Mucosa of rectum (tissue), 2 donors: ENCODE results near the gene FAM241B.

Source experiments
- H3K27ac ChIP-seq, 2 donors: one replicate each; pipeline ENCODE4 v1.7.0; 2013; ENCODE audit warnings: inconsistent platforms in 2 of 2, low read depth in 2 of 2, low read length in 2 of 2
- H3K27me3 ChIP-seq, 2 donors: one replicate each; pipeline ENCODE4 v1.7.0; 2013; ENCODE audit warnings: low read length in 2 of 2; ENCODE audit not compliant: control insufficient read depth in 2 of 2, insufficient read depth in 2 of 2
- H3K36me3 ChIP-seq, 2 donors: one replicate each; pipeline ENCODE4 v1.7.0; 2013; ENCODE audit warnings: low read length in 2 of 2; ENCODE audit not compliant: control insufficient read depth in 2 of 2, insufficient read depth in 2 of 2
- H3K4me1 ChIP-seq, 2 donors: one replicate each; pipeline ENCODE4 v1.7.0; 2013; ENCODE audit warnings: low read length in 2 of 2, mild to moderate bottlenecking in 1 of 2; ENCODE audit not compliant: control insufficient read depth in 2 of 2, insufficient read depth in 2 of 2
- H3K4me3 ChIP-seq, 2 donors: one replicate each; pipeline ENCODE4 v1.7.0; 2013; ENCODE audit warnings: low read length in 2 of 2
- H3K9ac ChIP-seq, 2 donors: one replicate each; pipeline ENCODE4 v1.7.0; 2013; ENCODE audit warnings: low read length in 2 of 2, low read depth in 1 of 2, mild to moderate bottlenecking in 1 of 2
- H3K9me3 ChIP-seq, 2 donors: one replicate each; pipeline ENCODE4 v1.7.0; 2013; ENCODE audit warnings: low read length in 2 of 2; ENCODE audit not compliant: control insufficient read depth in 2 of 2
- donor health status: healthy.
- donor health status: Normal muscosa, but diverticular disease.

FAM241B gene

DNA sequence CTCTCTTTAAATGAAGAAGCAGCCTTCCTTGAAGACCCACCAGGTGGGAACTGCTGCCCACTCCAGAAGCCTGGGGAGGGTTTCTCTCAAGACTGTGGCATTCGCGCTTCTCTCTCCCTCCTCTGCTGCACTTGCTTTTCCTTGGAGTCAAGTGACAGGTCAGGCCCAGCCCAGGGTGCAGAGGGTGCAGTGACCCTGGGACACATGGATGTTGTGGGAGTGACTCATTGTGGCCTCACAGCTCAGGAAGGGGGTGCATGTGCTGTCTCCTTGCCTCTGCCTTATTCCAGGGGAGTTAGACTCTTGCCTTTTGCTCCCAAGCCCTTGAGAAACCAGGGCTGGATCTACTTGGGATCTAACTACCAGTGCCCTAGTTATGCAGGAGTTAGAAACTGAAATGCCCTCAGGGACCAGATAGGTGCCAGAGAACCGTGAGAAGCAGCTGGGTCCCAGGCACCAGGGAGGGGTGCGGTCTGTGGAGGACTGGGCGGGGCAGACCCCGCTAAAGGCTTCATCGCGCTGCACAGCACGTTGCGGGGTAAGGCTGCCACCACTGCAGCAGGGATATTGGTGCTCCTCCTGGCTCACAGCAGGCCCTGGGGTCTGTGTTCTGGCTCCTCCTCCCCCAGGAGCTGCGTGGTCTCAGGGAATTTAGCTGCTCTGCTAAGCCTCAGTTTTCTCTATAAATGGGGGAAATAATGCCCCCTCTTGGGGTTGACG, 11.4 kb downstream of the FAM241B start:
- Histone ChIP-seq H3K27ac (no peak overlapping the region), H3K9me3 (no peaks in the 10 kb centered on the region), H3K27me3 (peaks cover 0 to 3% of the 10 kb centered on the region in 2 donors), H3K36me3 (no peaks in the 10 kb centered on the region), H3K4me1 (no peaks in the 10 kb centered on the region), H3K9ac (no peak overlapping the region), H3K4me3 (no peak overlapping the region)

DNA sequence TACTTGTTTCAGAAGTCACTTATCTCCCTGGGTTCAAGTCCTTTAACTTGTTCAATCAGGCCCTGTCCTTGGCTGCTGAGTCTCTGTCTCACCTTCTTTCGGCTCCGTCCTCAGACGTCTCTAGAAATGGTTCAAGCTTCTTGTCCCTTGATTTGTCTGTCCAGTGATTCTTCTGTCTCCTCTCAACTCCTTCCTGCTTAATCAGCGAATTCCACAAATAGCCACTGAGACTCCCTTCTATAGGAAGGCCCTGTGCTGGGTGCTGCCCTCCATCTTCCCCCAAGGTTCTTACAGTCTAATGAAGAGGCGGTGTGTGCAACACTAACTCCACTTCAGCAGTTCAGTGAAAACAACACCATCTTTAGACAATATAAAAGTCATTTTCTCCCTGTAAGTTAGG, 12.7 kb downstream of the FAM241B start:
- Histone ChIP-seq H3K27me3 (peaks cover 0 to 3% of the 10 kb centered on the region in 2 donors), H3K9me3 (no peaks in the 10 kb centered on the region), H3K4me1 (no peaks in the 10 kb centered on the region), H3K27ac (no peak overlapping the region), H3K36me3 (no peaks in the 10 kb centered on the region), H3K4me3 (no peak overlapping the region), H3K9ac (no peak overlapping the region)

DNA sequence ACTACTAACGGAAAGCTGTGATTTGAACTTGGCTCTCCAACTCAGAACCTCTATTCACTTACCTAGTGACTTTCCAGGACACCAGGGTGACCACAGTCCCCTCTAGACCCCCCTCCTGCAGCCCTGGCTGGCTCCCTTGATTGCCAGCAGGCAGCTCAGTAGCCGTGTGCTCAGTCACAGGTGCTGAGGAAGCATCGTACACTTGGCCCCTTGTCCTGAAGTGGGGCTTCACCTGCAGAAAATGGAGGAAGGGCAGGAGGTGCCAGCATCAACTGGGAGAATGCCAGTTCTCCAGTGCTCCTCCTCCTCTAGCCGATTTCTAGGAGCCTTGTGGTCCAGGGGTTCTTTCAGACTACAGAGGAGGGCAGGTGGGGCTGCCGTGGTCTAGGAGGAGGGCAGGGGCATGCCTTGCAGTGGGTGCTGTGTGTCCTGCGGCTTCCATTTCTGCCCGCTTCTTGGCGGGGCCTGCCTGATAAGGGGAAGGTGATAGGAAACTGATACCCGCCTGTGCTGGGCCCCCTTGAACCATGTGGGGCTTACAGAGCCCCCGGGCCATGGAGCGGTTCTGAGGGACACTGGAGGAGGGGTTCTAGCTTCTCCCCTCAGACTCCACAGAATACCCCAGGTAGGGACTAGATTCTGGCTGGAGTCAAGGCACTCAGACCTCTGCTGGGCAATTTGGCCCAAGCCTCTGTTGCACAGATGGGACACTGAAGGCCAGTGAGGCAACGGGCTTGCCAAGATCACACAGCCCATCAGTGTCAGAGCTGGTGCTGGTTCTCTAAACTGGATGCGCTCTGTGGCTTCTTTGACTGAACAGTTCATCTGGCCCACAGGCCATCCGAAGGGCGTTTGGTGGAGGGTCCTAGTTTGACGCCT, 14.0 kb downstream of the FAM241B start:
- H3K27me3 ChIP-seq, result peaks cover 0 to 3% of the 10 kb centered on the region in 2 donors
- no peak overlapping the region for H3K27ac ChIP-seq
- no peak overlapping the region for H3K9ac ChIP-seq
- no peak overlapping the region for H3K4me3 ChIP-seq
- no peaks in the 10 kb centered on the region for H3K36me3 ChIP-seq
- no peaks in the 10 kb centered on the region for H3K4me1 ChIP-seq
- no peaks in the 10 kb centered on the region for H3K9me3 ChIP-seq

DNA sequence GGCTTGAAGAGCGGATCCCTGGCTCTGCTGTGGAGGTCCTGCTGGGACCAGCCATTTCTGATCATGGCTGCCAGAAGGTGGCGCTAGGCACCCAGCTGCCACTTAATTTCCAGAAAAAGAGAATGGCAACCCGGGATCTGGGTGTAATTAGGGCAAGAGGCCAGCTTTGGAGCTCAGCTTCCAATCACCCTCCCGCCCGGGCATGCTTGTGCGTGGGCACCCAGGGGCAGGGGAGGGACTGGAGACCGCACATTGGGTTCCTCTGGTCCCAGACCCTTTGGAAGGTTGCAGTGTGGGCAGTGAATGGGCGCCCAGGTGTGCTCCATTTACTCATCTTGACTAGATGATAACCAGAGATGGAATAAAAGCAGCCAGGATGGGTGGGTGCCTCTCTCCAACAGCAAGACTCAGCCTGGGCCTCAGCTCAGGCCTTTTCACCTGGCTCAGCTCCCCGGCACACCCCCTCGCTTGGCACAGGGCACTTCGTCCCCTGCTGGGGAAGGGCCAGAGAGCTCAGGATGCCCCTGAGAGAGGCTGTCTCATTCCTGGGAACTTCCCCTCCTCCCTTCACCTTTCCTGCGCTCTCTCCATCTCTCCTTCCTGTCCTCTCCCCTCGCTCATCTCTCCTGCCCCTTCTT, 14.7 kb downstream of the FAM241B start:
- Histone ChIP-seq H3K27me3 (peaks cover 0 to 3% of the 10 kb centered on the region in 2 donors), H3K9me3 (no peaks in the 10 kb centered on the region), H3K27ac (no peak overlapping the region), H3K36me3 (no peaks in the 10 kb centered on the region), H3K4me3 (no peak overlapping the region), H3K4me1 (no peaks in the 10 kb centered on the region), H3K9ac (no peak overlapping the region)

DNA sequence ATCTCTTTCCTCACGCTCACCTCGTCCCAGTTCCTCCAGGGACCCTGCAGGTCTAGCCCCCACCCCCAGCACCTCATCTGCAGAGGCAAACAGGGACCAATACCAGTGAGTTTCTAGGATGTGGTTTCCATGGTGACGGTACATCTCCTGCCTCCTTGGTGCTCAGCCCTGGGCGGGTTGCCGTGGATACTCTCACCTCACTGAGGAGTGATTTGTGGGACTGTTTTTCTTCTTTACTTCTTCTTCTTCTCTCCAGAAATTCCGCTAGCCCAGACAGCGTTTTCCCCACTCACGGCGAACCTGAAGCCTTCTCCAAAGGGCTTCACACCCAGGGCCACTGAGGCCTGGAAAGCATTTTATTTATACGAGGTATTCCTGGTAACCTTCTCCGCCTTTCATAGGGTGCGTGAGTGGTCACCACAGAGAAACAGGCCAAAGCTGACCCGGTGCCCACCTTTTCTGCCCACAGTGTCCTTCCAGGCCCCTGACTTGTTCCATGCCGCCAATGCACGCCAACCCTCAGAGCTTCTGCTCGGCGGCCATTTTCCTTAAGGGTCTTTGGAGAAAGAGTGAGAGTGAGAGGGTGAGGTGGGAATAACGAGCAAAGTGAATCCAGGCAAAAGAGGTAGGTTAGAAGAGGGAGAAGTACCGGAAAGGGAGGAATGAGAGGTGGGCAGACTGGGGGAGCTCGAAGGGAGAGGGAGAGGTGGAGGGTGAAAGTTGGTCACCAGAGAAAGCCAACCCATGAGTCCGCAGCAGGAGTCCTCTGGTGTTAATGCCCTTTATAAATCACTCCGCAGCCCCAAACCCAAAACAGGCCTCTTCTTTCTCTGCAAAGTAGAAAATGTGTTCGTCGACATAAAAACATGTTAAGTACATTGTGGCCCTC, 15.5 kb downstream of the FAM241B start:
- Histone ChIP-seq H3K4me3 (no peak overlapping the region), H3K36me3 (no peaks in the 10 kb centered on the region), H3K9ac (no peak overlapping the region), H3K9me3 (no peaks in the 10 kb centered on the region), H3K27me3 (peaks cover 0 to 3% of the 10 kb centered on the region in 2 donors), H3K4me1 (no peaks in the 10 kb centered on the region), H3K27ac (no peak overlapping the region)

DNA sequence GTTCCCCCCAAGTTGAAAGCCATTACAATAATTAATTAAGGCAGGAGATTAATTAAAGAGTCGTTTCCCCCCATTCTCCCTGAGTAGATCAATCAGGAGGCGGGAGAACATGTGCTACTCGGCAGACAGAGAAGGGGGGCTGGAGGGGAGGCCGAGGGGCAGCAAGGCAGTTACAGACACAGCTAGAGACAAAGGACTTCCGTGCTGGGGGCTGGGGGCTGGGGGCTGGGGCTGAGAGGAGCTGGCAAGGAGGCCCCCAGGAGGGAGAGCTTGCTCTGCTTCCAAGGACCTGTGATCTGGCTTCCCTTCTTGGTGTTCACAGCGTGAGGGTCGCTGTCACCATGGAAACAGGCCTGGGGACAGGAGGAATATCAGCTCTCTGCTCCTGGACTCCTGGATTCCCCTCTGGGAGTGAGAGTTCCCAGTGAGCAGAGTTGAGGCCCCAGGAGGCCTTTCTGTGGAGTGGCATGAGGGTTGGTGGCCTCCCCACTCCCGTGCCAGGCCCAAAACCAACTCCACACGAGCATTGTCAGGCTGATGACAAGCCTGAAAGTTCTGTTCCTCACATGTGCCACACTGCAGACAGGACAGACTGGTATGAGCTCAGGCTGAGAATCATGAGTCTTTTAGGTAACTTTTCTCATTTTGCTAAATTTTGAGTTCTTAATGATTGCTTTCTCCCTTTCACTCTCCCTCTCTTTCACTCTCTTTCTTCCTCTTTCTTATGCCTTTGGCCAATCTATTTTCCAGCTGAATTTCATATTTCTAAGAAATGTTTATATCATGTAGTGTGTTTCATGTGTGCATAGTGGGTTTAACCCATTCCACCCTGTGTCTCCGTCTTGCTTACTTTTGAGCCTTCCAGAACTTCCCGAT, 16.4 kb downstream of the FAM241B start:
- Histone ChIP-seq H3K9ac (no peak overlapping the region), H3K27me3 (peaks cover 0 to 3% of the 10 kb centered on the region in 2 donors)

DNA sequence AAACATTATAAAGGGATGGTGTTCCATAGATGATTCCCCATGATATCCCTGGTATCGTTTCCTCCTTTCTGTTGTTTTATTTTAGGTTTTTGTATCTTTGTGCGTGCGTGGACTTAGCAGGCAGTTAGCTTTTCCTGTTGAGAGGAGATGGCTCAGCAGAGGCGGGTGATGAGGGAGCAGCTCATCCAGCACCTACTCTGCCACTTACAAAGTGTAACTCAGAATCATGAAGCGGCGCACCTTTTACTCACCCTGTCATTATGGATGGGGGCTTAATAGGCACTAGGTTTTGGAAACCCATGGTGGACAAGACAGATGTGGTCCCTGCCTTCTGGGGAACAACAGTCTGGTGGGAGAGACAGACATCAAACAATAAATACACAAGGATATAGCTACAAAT, 17.1 kb downstream of the FAM241B start:
- Histone ChIP-seq H3K36me3 (no peaks in the 10 kb centered on the region), H3K9ac (no peak overlapping the region), H3K4me1 (no peaks in the 10 kb centered on the region), H3K27me3 (peaks cover 0 to 3% of the 10 kb centered on the region in 2 donors), H3K27ac (no peak overlapping the region), H3K4me3 (no peak overlapping the region), H3K9me3 (no peaks in the 10 kb centered on the region)

More for the DNA sequence above, 16.4 kb downstream of the FAM241B start:
- H3K9me3 ChIP-seq, result no peaks in the 10 kb centered on the region
- no peaks in the 10 kb centered on the region for H3K4me1 ChIP-seq
- H3K4me3 ChIP-seq, result no peak overlapping the region
- H3K36me3 ChIP-seq, result no peaks in the 10 kb centered on the region
- H3K27ac ChIP-seq, result no peak overlapping the region

DNA sequence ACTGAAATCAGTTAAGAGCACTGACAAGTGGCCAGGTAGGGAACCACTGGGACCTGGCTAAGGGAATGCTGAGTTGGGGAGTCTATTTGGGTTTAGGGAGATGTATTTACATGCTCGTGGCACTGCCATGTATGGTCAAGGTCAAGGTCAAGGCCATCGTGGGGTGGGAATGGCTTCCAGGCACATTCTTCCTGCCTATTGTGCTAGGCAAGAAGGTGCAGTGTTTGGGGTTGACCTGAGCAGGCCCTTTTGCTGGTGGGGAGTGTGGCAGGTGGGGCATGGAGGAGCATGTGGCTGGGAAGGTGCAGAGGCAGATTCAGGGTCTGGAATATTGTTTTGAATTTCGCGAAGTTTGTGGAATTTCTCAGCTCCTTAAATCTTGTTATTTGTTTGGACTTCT, 17.8 kb downstream of the FAM241B start:
- H3K27ac ChIP-seq, result no peak overlapping the region
- no peaks in the 10 kb centered on the region for H3K36me3 ChIP-seq
- no peaks in the 10 kb centered on the region for H3K4me1 ChIP-seq
- H3K9me3 ChIP-seq, result no peaks in the 10 kb centered on the region
- H3K9ac ChIP-seq, result no peak overlapping the region
- no peak overlapping the region for H3K4me3 ChIP-seq
- peaks cover 0 to 3% of the 10 kb centered on the region in 2 donors for H3K27me3 ChIP-seq

DNA sequence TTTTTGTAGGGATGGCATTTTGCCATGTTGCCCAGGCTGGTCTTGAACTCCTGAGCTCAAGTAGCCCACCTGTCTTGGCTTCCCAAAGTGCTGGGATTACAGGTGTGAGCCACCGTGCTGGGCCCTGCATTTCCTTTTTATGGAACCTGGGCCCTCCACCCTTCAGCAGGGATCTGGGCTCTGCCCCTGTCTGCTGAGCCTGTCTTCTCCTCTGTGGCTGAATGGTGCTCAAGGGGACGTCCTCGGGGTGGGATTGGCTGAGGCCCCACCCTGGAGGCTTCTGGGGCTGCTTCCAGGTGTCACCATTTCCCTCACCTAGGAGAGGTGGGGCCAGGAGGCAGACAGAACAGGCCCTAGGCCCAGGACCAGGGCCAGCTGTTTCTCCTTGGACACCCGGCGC, 18.4 kb downstream of the FAM241B start:
- no peaks in the 10 kb centered on the region for H3K9me3 ChIP-seq
- no peaks in the 10 kb centered on the region for H3K36me3 ChIP-seq
- no peak overlapping the region for H3K4me3 ChIP-seq
- no peak overlapping the region for H3K9ac ChIP-seq
- H3K27ac ChIP-seq, result no peak overlapping the region
- H3K27me3 ChIP-seq, result peaks cover 0 to 3% of the 10 kb centered on the region in 2 donors
- no peaks in the 10 kb centered on the region for H3K4me1 ChIP-seq
